Osteoblast (primary cell): ENCODE results near the gene BATF. TPM values are rescaled to one million over a fixed set of nuclear protein-coding genes. Genes with fewer than 3 reads are reported as not detected.
A peak's percentile ranks its signal among the peaks of the same experiment; 100 is the strongest.

Experiments
- DNase-seq: peaks from one replicate; pipeline ENCODE4 v3.0.0; 2011; ENCODE audit warnings: low spot score, mixed read lengths; ENCODE audit not compliant: insufficient read length; ENCODE audit errors: missing footprints
- H2AFZ ChIP-seq: 2 replicates; pipeline ENCODE4 v1.6.0; 2011; ENCODE audit warnings: mild to moderate bottlenecking, low read length
- H3K27ac ChIP-seq: 2 replicates; pipeline ENCODE4 v1.5.1; 2011; ENCODE audit warnings: mild to moderate bottlenecking, low read depth, low read length, moderate library complexity
- H3K27me3 ChIP-seq: 2 replicates; pipeline ENCODE4 v1.6.0; 2012; ENCODE audit warnings: mild to moderate bottlenecking, control low read depth, inconsistent platforms, low read length, moderate library complexity; ENCODE audit not compliant: insufficient read depth
- H3K36me3 ChIP-seq: 2 replicates; pipeline ENCODE4 v1.5.1; 2011; ENCODE audit warnings: mild to moderate bottlenecking, low read length, control low read depth, moderate library complexity; ENCODE audit not compliant: insufficient read depth
- H3K4me1 ChIP-seq: 2 replicates; pipeline ENCODE4 v1.5.1; 2011; ENCODE audit warnings: mild to moderate bottlenecking, low read length, control low read depth, moderate library complexity; ENCODE audit not compliant: insufficient read depth
- H3K4me2 ChIP-seq: 2 replicates; pipeline ENCODE4 v1.6.0; 2011; ENCODE audit warnings: mild to moderate bottlenecking, low read length; ENCODE audit not compliant: insufficient read depth
- H3K4me3 ChIP-seq: fragments of 200-600 bp; sonication (generic); 3 replicates; pipeline ENCODE4 v1.5.1; 2012; ENCODE audit warnings: mild to moderate bottlenecking, low read length, inconsistent platforms; ENCODE audit not compliant: insufficient read depth
- H3K79me2 ChIP-seq: 2 replicates; pipeline ENCODE4 v1.6.0; 2012; ENCODE audit warnings: mild to moderate bottlenecking, low read length, control low read depth, inconsistent platforms; ENCODE audit not compliant: insufficient read depth
- H3K9me3 ChIP-seq: 2 replicates; pipeline ENCODE4 v1.5.1; 2011; ENCODE audit warnings: low read depth, low read length, control low read depth
- H4K20me1 ChIP-seq: 2 replicates; pipeline ENCODE4 v1.6.0; 2012; ENCODE audit warnings: mild to moderate bottlenecking, low read length, control low read depth; ENCODE audit not compliant: insufficient read depth
- total RNA-seq: library from RNA; depleted of rRNA; stranded (reverse); fragments of >200 nt; gene quantifications from 2 replicates; pipeline ENCODE4 v1.2.3, GENCODE V29; 2012
- TF ChIP-seq, protein P1 (sequence below): IDR thresholded peaks from 2 replicates; pipeline ENCODE4 v1.5.1; 2011; ENCODE audit warnings: mild to moderate bottlenecking, low read depth, low read length, moderate library complexity; ENCODE audit errors: extremely low read depth

The BATF gene
- total RNA-seq, 1 donor = 0.72 TPM

DNA sequence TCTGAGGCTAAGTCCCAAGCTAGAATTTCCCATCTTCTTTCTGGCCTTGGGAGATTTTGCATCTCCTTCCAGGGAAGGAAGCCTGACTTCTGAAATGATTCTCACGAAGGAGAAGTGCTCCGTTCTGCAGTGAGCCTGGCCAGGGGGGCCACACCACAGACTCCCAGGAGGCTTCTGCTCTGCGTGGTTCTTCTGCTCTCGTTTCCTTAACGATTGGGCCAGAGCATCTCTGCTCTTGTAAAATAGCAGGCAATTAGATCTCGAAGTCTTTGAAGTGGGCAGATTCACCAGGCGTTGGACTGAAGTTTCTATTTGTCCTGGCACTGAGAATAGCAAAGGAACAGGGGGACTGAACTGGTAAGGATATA lies 6.7 kb upstream of the BATF start:
- no peak for DNase-seq
- Histone ChIP-seq H4K20me1 (no peaks in the 10 kb centered on the region), H3K36me3 (no peaks in the 10 kb centered on the region), H3K4me2 (peak overlapping the region; percentile 93), H3K79me2 (no peaks in the 10 kb centered on the region), H3K4me1 (peaks cover 5% of the 10 kb centered on the region), H3K27ac (no peak overlapping the region), H3K27me3 (peaks cover 5% of the 10 kb centered on the region), H3K9me3 (peaks cover 5% of the 10 kb centered on the region), H3K4me3 (peak overlapping the region; percentile 77), H2AFZ (peak overlapping the region; percentile 90)
- TF ChIP-seq, protein P1, sequence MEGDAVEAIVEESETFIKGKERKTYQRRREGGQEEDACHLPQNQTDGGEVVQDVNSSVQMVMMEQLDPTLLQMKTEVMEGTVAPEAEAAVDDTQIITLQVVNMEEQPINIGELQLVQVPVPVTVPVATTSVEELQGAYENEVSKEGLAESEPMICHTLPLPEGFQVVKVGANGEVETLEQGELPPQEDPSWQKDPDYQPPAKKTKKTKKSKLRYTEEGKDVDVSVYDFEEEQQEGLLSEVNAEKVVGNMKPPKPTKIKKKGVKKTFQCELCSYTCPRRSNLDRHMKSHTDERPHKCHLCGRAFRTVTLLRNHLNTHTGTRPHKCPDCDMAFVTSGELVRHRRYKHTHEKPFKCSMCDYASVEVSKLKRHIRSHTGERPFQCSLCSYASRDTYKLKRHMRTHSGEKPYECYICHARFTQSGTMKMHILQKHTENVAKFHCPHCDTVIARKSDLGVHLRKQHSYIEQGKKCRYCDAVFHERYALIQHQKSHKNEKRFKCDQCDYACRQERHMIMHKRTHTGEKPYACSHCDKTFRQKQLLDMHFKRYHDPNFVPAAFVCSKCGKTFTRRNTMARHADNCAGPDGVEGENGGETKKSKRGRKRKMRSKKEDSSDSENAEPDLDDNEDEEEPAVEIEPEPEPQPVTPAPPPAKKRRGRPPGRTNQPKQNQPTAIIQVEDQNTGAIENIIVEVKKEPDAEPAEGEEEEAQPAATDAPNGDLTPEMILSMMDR = no peak

DNA sequence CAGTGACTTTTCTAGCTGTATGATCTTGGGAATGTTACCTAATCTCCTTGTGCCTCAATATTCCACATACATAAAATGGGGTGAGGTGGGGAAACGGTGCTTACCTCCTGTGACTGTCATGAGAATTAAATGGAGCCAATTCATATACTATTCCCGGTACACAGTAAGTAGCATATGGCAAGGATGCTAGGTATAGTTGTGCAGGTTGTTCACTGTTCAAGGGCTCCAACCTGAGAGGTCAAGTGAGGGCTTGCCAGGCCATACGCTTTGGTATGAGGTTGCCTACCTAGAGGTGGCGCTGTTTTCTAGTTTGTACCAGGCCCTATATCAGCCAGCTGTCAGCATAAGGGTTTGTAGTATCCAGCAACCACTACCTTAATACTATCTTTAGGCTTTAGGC lies 3.6 kb upstream of the BATF start:
- Histone ChIP-seq H3K36me3 (no peaks in the 10 kb centered on the region), H3K4me3 (no peak overlapping the region), H4K20me1 (no peaks in the 10 kb centered on the region), H3K4me2 (no peak overlapping the region), H3K4me1 (peaks cover 5% of the 10 kb centered on the region), H3K79me2 (no peaks in the 10 kb centered on the region), H3K9me3 (no peaks in the 10 kb centered on the region), H3K27ac (no peak overlapping the region), H2AFZ (no peak overlapping the region), H3K27me3 (peaks cover 5% of the 10 kb centered on the region)
- no peak for DNase-seq
- TF ChIP-seq, protein P1 = peak; percentile 37

DNA sequence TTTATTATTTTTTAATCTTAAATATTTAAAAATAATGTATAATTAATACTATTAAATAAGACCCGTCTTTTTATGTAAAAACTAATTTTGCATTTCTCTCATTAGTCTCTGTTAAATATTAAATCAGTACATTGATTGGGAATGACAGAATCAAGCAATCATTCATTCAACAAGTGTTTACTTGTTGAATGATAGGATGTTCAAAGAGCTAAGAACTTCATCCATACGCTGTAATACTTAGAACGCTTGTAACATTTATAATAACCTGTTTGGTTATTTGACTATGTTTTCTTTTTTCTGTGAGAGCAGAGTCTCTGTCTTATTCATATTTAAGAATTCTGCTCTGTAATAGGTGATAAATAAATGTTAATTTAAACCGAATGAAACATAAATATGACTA lies 2.9 kb upstream of the BATF start:
- no peaks in the 10 kb centered on the region for H4K20me1 ChIP-seq
- H3K4me3 ChIP-seq = no peak overlapping the region
- DNase-seq = no peak
- H3K27me3 ChIP-seq = peaks cover 5% of the 10 kb centered on the region
- H3K4me2 ChIP-seq = no peak overlapping the region
- no peaks in the 10 kb centered on the region for H3K9me3 ChIP-seq
- no peak overlapping the region for H3K27ac ChIP-seq
- H3K36me3 ChIP-seq = no peaks in the 10 kb centered on the region
- H3K79me2 ChIP-seq = no peaks in the 10 kb centered on the region
- TF ChIP-seq, protein P1 = no peak
- no peak overlapping the region for H2AFZ ChIP-seq
- H3K4me1 ChIP-seq = peaks cover 5% of the 10 kb centered on the region

DNA sequence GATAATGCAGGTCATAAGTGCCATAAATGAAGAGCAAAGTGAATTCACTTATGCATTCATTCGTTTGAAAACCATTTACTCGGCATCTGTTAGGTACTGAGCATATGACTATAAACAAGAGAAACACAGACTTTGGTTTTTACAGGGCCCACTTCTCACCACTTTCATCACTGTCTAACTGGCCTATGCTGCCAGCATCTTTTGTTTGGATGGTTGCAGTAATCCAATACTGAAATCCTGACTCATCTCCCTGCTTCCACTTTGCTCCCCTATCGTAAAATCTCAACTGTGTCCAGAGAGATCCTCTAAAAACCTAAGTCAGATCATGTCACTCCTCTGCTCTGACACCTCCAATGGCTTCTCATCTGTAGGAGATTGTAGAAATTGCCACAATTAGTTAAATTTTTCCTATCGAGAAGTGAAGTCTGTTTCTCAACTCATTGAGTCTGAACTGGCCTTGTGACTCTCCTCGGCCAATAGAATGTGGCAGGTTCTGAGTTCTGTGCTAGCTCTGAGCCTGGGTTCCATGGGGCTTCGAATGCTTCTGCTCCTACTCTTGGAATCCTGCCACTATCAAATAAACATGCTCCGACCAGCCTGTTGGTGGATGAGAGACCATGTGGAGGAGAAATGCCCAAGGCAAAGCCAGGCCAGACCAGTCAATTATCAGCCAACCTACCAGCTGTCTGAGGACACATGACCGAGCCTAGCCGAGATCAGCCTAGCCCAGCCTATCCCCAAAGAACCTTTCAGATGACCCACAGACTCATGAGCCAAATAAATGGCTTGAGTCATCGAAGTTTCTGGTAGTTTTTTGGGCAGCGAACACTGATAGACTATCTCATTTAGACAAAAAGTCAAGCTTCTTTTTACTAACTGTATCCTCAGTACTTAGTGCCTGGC lies 2.2 kb upstream of the BATF start:
- Histone ChIP-seq H3K4me3 (no peak overlapping the region), H3K9me3 (no peaks in the 10 kb centered on the region), H3K36me3 (no peaks in the 10 kb centered on the region), H3K4me2 (no peak overlapping the region), H3K4me1 (peaks cover 5% of the 10 kb centered on the region), H3K79me2 (no peaks in the 10 kb centered on the region), H3K27ac (no peak overlapping the region), H3K27me3 (peaks cover 5% of the 10 kb centered on the region), H2AFZ (peak overlapping the region; percentile 56), H4K20me1 (no peaks in the 10 kb centered on the region)
- TF ChIP-seq, protein P1 = no peak
- peak; percentile 93 for DNase-seq
